ENCODE results near the gene CADM2.

GRCh38 chr3:85483986-85484385 is 525.2 kb downstream of the CADM2 start:
- TF ChIP-seq POLR2A (IDR thresholded peaks at IDR 0.05; ENCODE audit: low read length) (no peak), GATA1 (IDR thresholded peaks at IDR 0.05; ENCODE audit: low read depth, low read length) (no peak)

Data from erythroblast (primary cell).